ENCODE measurements around the gene PLXNA4. TPM values are rescaled to one million over a fixed set of nuclear protein-coding genes. Genes with fewer than 3 reads are reported as not detected.

The PLXNA4 gene
- polyA plus RNA-seq, 2 of the 4 experiments (the other 2 are of a cell fraction): 0.12 to 0.34 TPM

DNA sequence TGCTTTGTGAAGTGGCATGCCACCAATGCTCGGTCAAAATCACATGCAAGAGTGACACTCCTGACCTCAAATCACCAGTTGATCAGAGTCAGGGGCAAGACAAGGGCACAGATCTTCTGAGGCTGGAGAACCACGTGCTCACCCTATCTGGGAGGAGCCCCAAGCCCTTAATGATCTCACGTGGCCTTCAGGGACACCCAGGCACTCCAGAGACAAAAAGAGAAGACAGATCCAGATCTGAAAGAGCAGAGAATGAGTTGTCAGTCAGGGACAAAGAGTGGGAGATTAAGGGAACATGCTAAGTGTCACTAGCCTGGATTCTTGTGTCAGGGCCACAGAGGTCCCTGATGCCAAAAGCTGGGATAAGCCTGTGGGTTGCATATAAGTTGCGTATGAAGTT is 134.3 kb downstream of the PLXNA4 start:
- Histone ChIP-seq H3K27ac (no peak overlapping the region), H3K4me2 (no peak overlapping the region), H3K9me3 (no peaks in the 10 kb centered on the region), H3K4me1 (no peaks in the 10 kb centered on the region), H3K4me3 (no peak overlapping the region)
- no peak for TF ChIP-seq SREBF2 (IDR thresholded peaks at IDR 0.05)
- no peak for TF ChIP-seq HOXB13 (CRISPR knock-in tag; IDR thresholded peaks at IDR 0.05; ENCODE audit: low read depth)
- no peak for TF ChIP-seq KDM1A (IDR thresholded peaks at IDR 0.05; ENCODE audit: low read depth)
- TF ChIP-seq, protein P1, sequence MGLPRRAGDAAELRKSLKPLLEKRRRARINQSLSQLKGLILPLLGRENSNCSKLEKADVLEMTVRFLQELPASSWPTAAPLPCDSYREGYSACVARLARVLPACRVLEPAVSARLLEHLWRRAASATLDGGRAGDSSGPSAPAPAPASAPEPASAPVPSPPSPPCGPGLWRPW (IDR thresholded peaks at IDR 0.05): no peak
- no peak for TF ChIP-seq RARB (CRISPR knock-in tag; IDR thresholded peaks at IDR 0.05)
- no peak for TF ChIP-seq HDAC2 (IDR thresholded peaks at IDR 0.05)
- no peak for TF ChIP-seq MAFK (IDR thresholded peaks at IDR 0.05; ENCODE audit: partially characterized antibody)
- no peak for TF ChIP-seq SMC3 (IDR thresholded peaks at IDR 0.05)
- TF ChIP-seq, protein P2, sequence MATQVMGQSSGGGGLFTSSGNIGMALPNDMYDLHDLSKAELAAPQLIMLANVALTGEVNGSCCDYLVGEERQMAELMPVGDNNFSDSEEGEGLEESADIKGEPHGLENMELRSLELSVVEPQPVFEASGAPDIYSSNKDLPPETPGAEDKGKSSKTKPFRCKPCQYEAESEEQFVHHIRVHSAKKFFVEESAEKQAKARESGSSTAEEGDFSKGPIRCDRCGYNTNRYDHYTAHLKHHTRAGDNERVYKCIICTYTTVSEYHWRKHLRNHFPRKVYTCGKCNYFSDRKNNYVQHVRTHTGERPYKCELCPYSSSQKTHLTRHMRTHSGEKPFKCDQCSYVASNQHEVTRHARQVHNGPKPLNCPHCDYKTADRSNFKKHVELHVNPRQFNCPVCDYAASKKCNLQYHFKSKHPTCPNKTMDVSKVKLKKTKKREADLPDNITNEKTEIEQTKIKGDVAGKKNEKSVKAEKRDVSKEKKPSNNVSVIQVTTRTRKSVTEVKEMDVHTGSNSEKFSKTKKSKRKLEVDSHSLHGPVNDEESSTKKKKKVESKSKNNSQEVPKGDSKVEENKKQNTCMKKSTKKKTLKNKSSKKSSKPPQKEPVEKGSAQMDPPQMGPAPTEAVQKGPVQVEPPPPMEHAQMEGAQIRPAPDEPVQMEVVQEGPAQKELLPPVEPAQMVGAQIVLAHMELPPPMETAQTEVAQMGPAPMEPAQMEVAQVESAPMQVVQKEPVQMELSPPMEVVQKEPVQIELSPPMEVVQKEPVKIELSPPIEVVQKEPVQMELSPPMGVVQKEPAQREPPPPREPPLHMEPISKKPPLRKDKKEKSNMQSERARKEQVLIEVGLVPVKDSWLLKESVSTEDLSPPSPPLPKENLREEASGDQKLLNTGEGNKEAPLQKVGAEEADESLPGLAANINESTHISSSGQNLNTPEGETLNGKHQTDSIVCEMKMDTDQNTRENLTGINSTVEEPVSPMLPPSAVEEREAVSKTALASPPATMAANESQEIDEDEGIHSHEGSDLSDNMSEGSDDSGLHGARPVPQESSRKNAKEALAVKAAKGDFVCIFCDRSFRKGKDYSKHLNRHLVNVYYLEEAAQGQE (IDR thresholded peaks at IDR 0.05): no peak
- TF ChIP-seq FOXS1 (CRISPR knock-in tag; IDR thresholded peaks at IDR 0.05): no peak
- ChIA-PET CTCF (no interaction called here), POLR2A (no interaction called here)
- DNase-seq (ENCODE audit: low read depth in 1 of 2, low spot score in 1 of 2) (no peak), ATAC-seq (no peak), FAIRE-seq (no peak)
- WGBS (ENCODE audit: missing lambda C conversion rate): 28% methylated on average over 4 of the region's 4 CpGs

DNA sequence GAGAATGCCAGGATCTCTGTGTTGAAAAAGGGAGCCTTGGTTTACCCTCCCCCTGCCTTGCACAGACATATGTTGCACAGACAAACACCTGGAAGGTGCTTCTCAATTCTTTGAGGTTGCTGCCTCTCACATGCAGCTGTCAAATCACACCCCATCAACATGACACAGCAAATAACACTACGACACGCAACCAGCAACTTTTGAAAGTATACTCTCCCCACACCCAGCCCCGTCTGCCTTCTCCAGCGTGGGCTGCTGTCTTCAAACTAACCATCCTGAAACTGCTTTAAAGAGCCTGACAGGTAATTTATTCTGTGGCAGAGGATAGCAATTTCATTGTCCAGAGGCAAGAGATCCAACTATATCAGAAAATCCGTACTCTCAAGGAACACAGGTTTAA is 136.1 kb downstream of the PLXNA4 start:
- no peak overlapping the region for H3K27ac ChIP-seq
- WGBS (ENCODE audit: missing lambda C conversion rate): 60% methylated on average over 5 of the region's 5 CpGs
- CTCF ChIA-PET: interaction anchor here (0.8 kb wide), 1 partner anchor 121 kb away, joined by 3 read pairs; no protein-coding TSS in a partner anchor
- H3K4me3 ChIP-seq: no peak overlapping the region
- DNase-seq (ENCODE audit: low read depth in 1 of 2, low spot score in 1 of 2): no peak
- no peaks in the 10 kb centered on the region for H3K9me3 ChIP-seq
- ATAC-seq: no peak
- FAIRE-seq: no peak
- TF ChIP-seq, protein P3, sequence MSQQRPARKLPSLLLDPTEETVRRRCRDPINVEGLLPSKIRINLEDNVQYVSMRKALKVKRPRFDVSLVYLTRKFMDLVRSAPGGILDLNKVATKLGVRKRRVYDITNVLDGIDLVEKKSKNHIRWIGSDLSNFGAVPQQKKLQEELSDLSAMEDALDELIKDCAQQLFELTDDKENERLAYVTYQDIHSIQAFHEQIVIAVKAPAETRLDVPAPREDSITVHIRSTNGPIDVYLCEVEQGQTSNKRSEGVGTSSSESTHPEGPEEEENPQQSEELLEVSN (IDR thresholded peaks at IDR 0.05; ENCODE audit: borderline replicate concordance, low read depth): no peak
- peak; percentile 30 for TF ChIP-seq MAFK (IDR thresholded peaks at IDR 0.05; ENCODE audit: partially characterized antibody)
- no peak for TF ChIP-seq RAD21 (conservative IDR thresholded peaks at IDR 0.05 in 1 of 2, IDR thresholded peaks at IDR 0.05 in 1 of 2)
- 0 out of 2 replicates have a peak, but pooled peaks have one; percentile 15 for TF ChIP-seq NFE2L2 (conservative IDR thresholded peaks at IDR 0.05; ENCODE audit: low read length)
- TF ChIP-seq, protein P2 (IDR thresholded peaks at IDR 0.05): no peak
- H3K4me1 ChIP-seq: no peaks in the 10 kb centered on the region
- no peak overlapping the region for H3K4me2 ChIP-seq
- POLR2A ChIA-PET: interaction anchor here (0.6 kb wide), 1 partner anchor 135 kb away, joined by 4 read pairs; no protein-coding TSS in a partner anchor

DNA sequence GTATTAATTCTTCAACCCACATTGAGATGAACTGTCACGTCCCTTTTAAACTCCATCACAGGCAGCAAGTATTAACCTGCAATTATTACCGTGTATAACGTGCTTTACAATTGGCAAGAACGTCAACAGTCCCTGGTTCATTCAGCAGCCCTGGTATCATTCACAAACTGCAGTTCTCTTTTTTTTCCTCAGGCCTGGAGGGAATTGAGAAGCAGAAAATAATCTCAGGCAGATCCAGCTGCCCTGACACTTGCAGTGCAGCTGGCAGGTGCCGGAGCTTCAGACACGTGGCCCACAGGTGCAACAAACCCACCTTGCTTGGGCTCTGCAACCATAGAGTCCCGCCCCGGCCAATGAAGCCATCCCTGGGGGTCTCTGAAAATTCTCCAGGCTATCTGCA is 137.3 kb downstream of the PLXNA4 start:
- ChIA-PET POLR2A (no interaction called here), CTCF (no interaction called here)
- TF ChIP-seq CBX2 (IDR thresholded peaks at IDR 0.05; ENCODE audit: borderline replicate concordance, low read depth) (no peak), RARB (CRISPR knock-in tag; IDR thresholded peaks at IDR 0.05) (no peak), HDAC2 (IDR thresholded peaks at IDR 0.05) (no peak), RCOR1 (IDR thresholded peaks at IDR 0.05; ENCODE audit: low read depth, low read length) (no peak), ZC3H11A (IDR thresholded peaks at IDR 0.05) (no peak), KDM1A (IDR thresholded peaks at IDR 0.05; ENCODE audit: low read depth) (no peak), TP53 (CRISPR knock-in tag; IDR thresholded peaks at IDR 0.05) (no peak), FOXS1 (CRISPR knock-in tag; IDR thresholded peaks at IDR 0.05) (no peak)
- TF ChIP-seq, protein P4, sequence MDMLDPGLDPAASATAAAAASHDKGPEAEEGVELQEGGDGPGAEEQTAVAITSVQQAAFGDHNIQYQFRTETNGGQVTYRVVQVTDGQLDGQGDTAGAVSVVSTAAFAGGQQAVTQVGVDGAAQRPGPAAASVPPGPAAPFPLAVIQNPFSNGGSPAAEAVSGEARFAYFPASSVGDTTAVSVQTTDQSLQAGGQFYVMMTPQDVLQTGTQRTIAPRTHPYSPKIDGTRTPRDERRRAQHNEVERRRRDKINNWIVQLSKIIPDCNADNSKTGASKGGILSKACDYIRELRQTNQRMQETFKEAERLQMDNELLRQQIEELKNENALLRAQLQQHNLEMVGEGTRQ (IDR thresholded peaks at IDR 0.05): no peak
- TF ChIP-seq, protein P5, sequence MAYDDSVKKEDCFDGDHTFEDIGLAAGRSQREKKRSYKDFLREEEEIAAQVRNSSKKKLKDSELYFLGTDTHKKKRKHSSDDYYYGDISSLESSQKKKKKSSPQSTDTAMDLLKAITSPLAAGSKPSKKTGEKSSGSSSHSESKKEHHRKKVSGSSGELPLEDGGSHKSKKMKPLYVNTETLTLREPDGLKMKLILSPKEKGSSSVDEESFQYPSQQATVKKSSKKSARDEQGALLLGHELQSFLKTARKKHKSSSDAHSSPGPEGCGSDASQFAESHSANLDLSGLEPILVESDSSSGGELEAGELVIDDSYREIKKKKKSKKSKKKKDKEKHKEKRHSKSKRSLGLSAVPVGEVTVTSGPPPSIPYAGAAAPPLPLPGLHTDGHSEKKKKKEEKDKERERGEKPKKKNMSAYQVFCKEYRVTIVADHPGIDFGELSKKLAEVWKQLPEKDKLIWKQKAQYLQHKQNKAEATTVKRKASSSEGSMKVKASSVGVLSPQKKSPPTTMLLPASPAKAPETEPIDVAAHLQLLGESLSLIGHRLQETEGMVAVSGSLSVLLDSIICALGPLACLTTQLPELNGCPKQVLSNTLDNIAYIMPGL (CRISPR knock-in tag; IDR thresholded peaks at IDR 0.05; ENCODE audit: borderline replicate concordance): no peak
- TF ChIP-seq, protein P6, sequence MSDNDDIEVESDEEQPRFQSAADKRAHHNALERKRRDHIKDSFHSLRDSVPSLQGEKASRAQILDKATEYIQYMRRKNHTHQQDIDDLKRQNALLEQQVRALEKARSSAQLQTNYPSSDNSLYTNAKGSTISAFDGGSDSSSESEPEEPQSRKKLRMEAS (IDR thresholded peaks at IDR 0.05): no peak

More for the DNA sequence above, 137.3 kb downstream of the PLXNA4 start:
- Histone ChIP-seq H3K4me1 (no peaks in the 10 kb centered on the region), H3K4me2 (no peak overlapping the region), H3K4me3 (no peak overlapping the region), H3K9me3 (no peaks in the 10 kb centered on the region), H3K27ac (no peak overlapping the region)
- WGBS (ENCODE audit: missing lambda C conversion rate): 18% methylated on average over 8 of the region's 8 CpGs
- ATAC-seq (no peak), FAIRE-seq (no peak), DNase-seq (ENCODE audit: low read depth in 1 of 2, low spot score in 1 of 2) (no peak)

Data from A549 (cell line).